Heart right ventricle (tissue), 16 donors: ENCODE data around the gene SLFN14. TPM values are rescaled to one million over a fixed set of nuclear protein-coding genes. Genes with fewer than 3 reads are reported as not detected.
A peak's percentile ranks its signal among the peaks of the same experiment; 100 is the strongest.
"Not testable (repeated sequence)": the region's sequence is repeated elsewhere in the genome, so short reads cannot be mapped to it uniquely, and the experiment has no call there.

Experiments used
- ATAC-seq, 8 donors: fragments of 200-7000 bp; cut with Tn5 transposase; one replicate each; pipeline ENCODE4 v1.9.1; 2020; ENCODE audit warnings: mild to moderate bottlenecking in 8 of 8, moderate library complexity in 8 of 8, moderate number of reproducible peaks in 1 of 8
- DNase-seq, 2 donors: peaks; one replicate each; pipeline ENCODE4 v3.0.0-alpha.2; 2020
- H3K27ac ChIP-seq, 10 donors: fragments of 200-600 bp; sonication (generic) in 2 of 10; one replicate each; pipeline versions ENCODE4 v1.5.0 to v1.8.0; 2020 to 2022; ENCODE audit warnings: mild to moderate bottlenecking in 3 of 10
- H3K27me3 ChIP-seq, 7 donors: fragments of 200-600 bp; one replicate each; pipeline ENCODE4 v1.8.0; 2021 to 2022; ENCODE audit warnings: mild to moderate bottlenecking in 2 of 7
- H3K36me3 ChIP-seq, 9 donors: fragments of 200-600 bp; sonication (generic) in 1 of 9; one replicate each; pipeline versions ENCODE4 v1.5.0 to v1.8.0; 2020 to 2022; ENCODE audit warnings: mild to moderate bottlenecking in 2 of 9
- H3K4me1 ChIP-seq, 9 donors: fragments of 200-600 bp; sonication (generic) in 1 of 9; one replicate each; pipeline versions ENCODE4 v1.5.0 to v1.8.0; 2020 to 2022; ENCODE audit warnings: mild to moderate bottlenecking in 4 of 9
- H3K4me3 ChIP-seq, 10 donors: fragments of 200-600 bp; sonication (generic) in 2 of 10; one replicate each; pipeline versions ENCODE4 v1.5.0 to v1.8.0; 2020 to 2022; ENCODE audit warnings: mild to moderate bottlenecking in 7 of 10, moderate library complexity in 2 of 10
- H3K9me3 ChIP-seq, 11 donors: fragments of 200-600 bp in 10 of 11; sonication (generic) in 2 of 11; one replicate each; pipeline versions ENCODE4 v1.5.0 to v1.8.0; 2013 to 2022; ENCODE audit warnings: mild to moderate bottlenecking in 2 of 11, control low read depth in 1 of 11, moderate library complexity in 1 of 11
- CTCF ChIP-seq, 9 donors: fragments of 200-600 bp; sonication (generic) in 2 of 9; IDR thresholded peaks; one replicate each; pipeline versions ENCODE4 v1.5.0 to v1.8.0; 2021 to 2022; ENCODE audit warnings: antibody characterized with exemption in 9 of 9, mild to moderate bottlenecking in 5 of 9, moderate library complexity in 1 of 9
- WGBS, 2 donors: extraction: QIAGEN DNeasy Blood & Tissue Kit; methylation state at CpG; one replicate each; pipeline ENCODE4 v1.1.7; 2013; ENCODE audit warnings: inconsistent platforms in 1 of 2; 5-methylcytosine and 5-hydroxymethylcytosine counted together
- intact Hi-C, 10 donors: fragments of 100-400 bp; cut with DNase I; formaldehyde crosslinking; loops; one replicate each; pipeline versions ENCODE4 v1.11.1 to v1.14.2; 2022
- polyA plus RNA-seq, 2 donors: library from polyadenylated mRNA; stranded (reverse); fragments of 200-250 nt; gene quantifications; one replicate each; pipeline ENCODE4 v1.2.3, GENCODE V29; 2013
- total RNA-seq, 10 donors: library from RNA; stranded (reverse); fragmentation: NEBNext Ultra II Directional in 3 of 10; extraction: Animal tissue kit (Norgen Biotek cat#: 25700) in 3 of 10; gene quantifications; one replicate each; pipeline versions ENCODE4 v1.2.1 to v1.2.4, GENCODE V29; 2021 to 2023
- donor health status: Arrhythmogenic right ventricular cardiomyopathy.
- donor health status: ischemic (EF 13 %, LVEDD 7.1; RV severe dilation, severe dysfunction).
- donor health status: healthy with polysubstance abuse.
- donor health status: DM: no; HTN: yes; CAD: no.
- donor health status: DM: no; HTN: no; CAD: no.
- donor health status: ischemic (EF 25% LVEDD 6.9; RV normal size, moderate dysfunction).
- donor health status: ischemic (EF 25% LVEDD 5.7; RV mildly dilated, moderate dysfunction).
- donor health status: healthy.
- donor health status: DM: yes; HTN: yes; CAD: no.
- donor health status: Ischemic cardiomyopathy.
- donor health status: ischemic (EF 35%, LVEDD 5.7; RV mildly dilated, moderate dysfunction).
- donor health status: nonischemic (EF 11% LVEDD 7.7; RV severe dilation, severe dysfunction).
- donor health status: DM: yes; HTN: yes; CAD: no.
- donor health status: PGD.
- donor health status: ischemic (EF 29% LVEDD 5.4; RV normal size, mild dysfunction).
- donor health status: nonischemic (EF 23%, LVEDD 6.1; RV moderate dilation, normal function).

The SLFN14 gene
- total and polyA plus RNA-seq, 12 donors = 0.09 TPM; not detected in 11

- Histone ChIP-seq H3K27ac (peak overlapping the region in 4 of 10 donors; percentile 30 to 88 (median 74)), H3K4me1 (peaks cover 3 to 68% (median 39%) of the 10 kb centered on the region in 9 donors), H3K9me3 (no peaks in the 10 kb centered on the region), H3K27me3 (no peaks in the 10 kb centered on the region), H3K36me3 (no peaks in the 10 kb centered on the region), H3K4me3 (peak overlapping the region in 5 of 10 donors; percentile 5 to 28 (median 18))
- no peak for TF ChIP-seq CTCF (IDR thresholded peaks at IDR 0.05)
- intact Hi-C loops = loop anchor here in 9 of 10 donors (1.0 to 10.0 kb wide), 11 partner anchors 105 to 1097 kb away; partner anchors contain the start of genes SLFN11 (in 2 of the 9), SLFN12 (in 1 of the 9) and SLFN5 (in 1 of the 9)
- WGBS, 2 donors = 39 to 49% methylated on average over 5 of the region's 5 CpGs
- DNase-seq (no peak), ATAC-seq (peak in 2 of 8 donors; percentile 13 to 23)
Observed at GRCh38 chr17:35539659-35540026, 21.0 kb downstream of the SLFN14 start.

- peak within 1 kb of the TSS in 4 of 10 donors; percentile 5 to 44 (median 6) for H3K4me3 ChIP-seq
- DNase-seq (no peak), ATAC-seq (peak in 4 of 8 donors; percentile 36 to 65 (median 58))
- no peaks in the 10 kb centered on the region for H3K36me3 ChIP-seq
- no peaks in the 10 kb centered on the region for H3K27me3 ChIP-seq
- TF ChIP-seq CTCF (IDR thresholded peaks at IDR 0.05) = no peak
- H3K4me1 ChIP-seq = peaks cover 3 to 56% (median 39%) of the 10 kb centered on the region in 9 donors
- H3K9me3 ChIP-seq = no peaks in the 10 kb centered on the region
- intact Hi-C loops = loop anchor here in 8 of 10 donors (2.0 to 10.0 kb wide), 9 partner anchors 103 to 1095 kb away; partner anchors contain the start of genes SLFN11 (in 2 of the 8) and SLFN12 (in 1 of the 8)
- WGBS, 2 donors = 38 to 48% methylated on average over 2 of the region's 2 CpGs
- H3K27ac ChIP-seq = peak within 1 kb of the TSS; percentile 10 to 88 (median 66)
Observed at GRCh38 chr17:35537601-35538141, 22.9 kb downstream of the SLFN14 start, which contains the start of gene SLFN12L. SLFN12L (minus strand) TSS chr17:35537678; CDS start chr17:35522364, 15,314 bp downstream.

GRCh38 chr17:35536664-35537171 lies 23.9 kb downstream of the SLFN14 start:
- ATAC-seq = peak in 1 of 8 donors; percentile 38
- peak overlapping the region in 4 of 10 donors; percentile 5 to 44 (median 6) for H3K4me3 ChIP-seq
- DNase-seq = no peak
- no peaks in the 10 kb centered on the region for H3K36me3 ChIP-seq
- TF ChIP-seq CTCF (IDR thresholded peaks at IDR 0.05) = no peak
- no peaks in the 10 kb centered on the region for H3K27me3 ChIP-seq
- WGBS, 2 donors = 79 to 86% methylated on average over 13 of the region's 13 CpGs
- peak overlapping the region in 9 of 10 donors; percentile 57 to 88 (median 66) for H3K27ac ChIP-seq
- no peaks in the 10 kb centered on the region for H3K9me3 ChIP-seq
- intact Hi-C loops = loop anchor here in 8 of 10 donors (5.0 to 10.0 kb wide), 7 partner anchors 102 to 1094 kb away; partner anchors contain the start of genes SLFN11 (in 2 of the 8) and SLFN12 (in 1 of the 8)
- peaks cover 3 to 49% (median 39%) of the 10 kb centered on the region in 9 donors for H3K4me1 ChIP-seq

GRCh38 chr17:35535406-35535805 lies 25.2 kb downstream of the SLFN14 start:
- Histone ChIP-seq H3K27ac (peak overlapping the region in 1 of 10 donors; percentile 88), H3K4me3 (peak overlapping the region in 1 of 10 donors; percentile 44), H3K4me1 (peaks cover 0 to 46% (median 38%) of the 10 kb centered on the region in 9 donors)
- not testable (repeated sequence) for H3K9me3 ChIP-seq, H3K36me3 ChIP-seq, H3K27me3 ChIP-seq, ATAC-seq, DNase-seq
- intact Hi-C loops = loop anchor here in 8 of 10 donors (5.0 to 10.0 kb wide), 7 partner anchors 101 to 1093 kb away; partner anchors contain the start of genes SLFN11 (in 2 of the 8) and SLFN12 (in 1 of the 8)
- 95% methylated on average over 9 of the region's 9 CpGs for whole genome bisulfite sequencing, 2 donors
